Endothelial cell of umbilical vein (primary cell): Measurements from ENCODE around the gene PLBD2. TPM values are rescaled to one million over a fixed set of nuclear protein-coding genes. Genes with fewer than 3 reads are reported as not detected.

Experiments used
- BruUV-seq: library from RNA; stranded (reverse); fragments of 400-500 nt; replicated peaks from 2 replicates; lab custom pipeline; 2021; lab: Mats Ljungman, UMichigan
- CTCF ChIA-PET: fragments of 300-600, 350-600 bp; sonication (Branson Sonifier 250); formaldehyde crosslinking; loops from one replicate; lab custom pipeline; 2021; ENCODE audit warnings: antibody characterized with exemption, inconsistent platforms; lab: Charles Lee
- POLR2A ChIA-PET: fragments of 300-600, 350-600 bp; sonication (Branson Sonifier 250); formaldehyde crosslinking; loops from one replicate; lab custom pipeline; 2021; ENCODE audit warnings: antibody characterized with exemption, inconsistent platforms; lab: Charles Lee
- DNase-seq: peaks from one replicate; pipeline ENCODE4 v3.0.0-alpha.2; 2011; ENCODE audit warnings: low read depth, low spot score
- FAIRE-seq: peaks from 2 replicates; lab custom pipeline; 2011; peaks lifted over from hg19 to GRCh38; lab: Jason Lieb, UNC
- H2AFZ ChIP-seq: 2 replicates; pipeline ENCODE4 v1.6.0; 2012; ENCODE audit warnings: low read depth, low read length, control low read depth, inconsistent platforms
- H3K27ac ChIP-seq: 2 replicates; pipeline ENCODE4 v1.5.1; 2011; ENCODE audit warnings: low read depth, mild to moderate bottlenecking, control low read depth, low read length, moderate library complexity; ENCODE audit not compliant: insufficient read depth
- H3K27me3 ChIP-seq, 2 experiments: 2 replicates each; pipeline versions ENCODE4 v1.6.0 to v1.6.1; 2011; ENCODE audit warnings: low read length in 2 of 2, mixed read lengths in 1 of 2; ENCODE audit not compliant: control insufficient read depth in 2 of 2, insufficient read depth in 2 of 2
- H3K36me3 ChIP-seq, 2 experiments: 2 replicates in 1 of 2; 3 replicates in 1 of 2; pipeline ENCODE4 v1.5.1; 2011; ENCODE audit warnings: low read length in 2 of 2, mild to moderate bottlenecking in 1 of 2, moderate library complexity in 1 of 2; ENCODE audit not compliant: control insufficient read depth in 2 of 2, insufficient read depth in 2 of 2; ENCODE audit errors: extremely low read depth in 1 of 2
- H3K4me1 ChIP-seq: 3 replicates; pipeline ENCODE4 v1.5.1; 2011; ENCODE audit warnings: mild to moderate bottlenecking, low read length; ENCODE audit not compliant: control insufficient read depth, insufficient read depth; ENCODE audit errors: extremely low read depth
- H3K4me2 ChIP-seq: 2 replicates; pipeline ENCODE4 v1.6.1; 2011; ENCODE audit warnings: low read length, control low read depth, mixed read lengths; ENCODE audit not compliant: insufficient read depth
- H3K4me3 ChIP-seq, 3 experiments: fragments of 200-600 bp in 1 of 3; sonication (generic), shearing (Covaris generic) in 1 of 3; replicated peaks in 1 of 3; 2 replicates each; pipeline ENCODE4 v1.5.1; 2011 to 2016; ENCODE audit warnings: control low read depth in 3 of 3, low read length in 3 of 3, mild to moderate bottlenecking in 2 of 3, inconsistent platforms in 1 of 3, low read depth in 1 of 3, moderate library complexity in 1 of 3; ENCODE audit not compliant: insufficient read depth in 1 of 3
- H3K79me2 ChIP-seq: 2 replicates; pipeline ENCODE4 v1.6.0; 2012; ENCODE audit warnings: low read length, inconsistent platforms; ENCODE audit not compliant: control insufficient read depth, insufficient read depth
- H3K9ac ChIP-seq: replicated peaks from 2 replicates; pipeline ENCODE3; 2011; ENCODE audit warnings: low read length, control low read depth; ENCODE audit not compliant: insufficient read depth; ENCODE audit errors: extremely low read depth
- H3K9me1 ChIP-seq: replicated peaks from 3 replicates; pipeline ENCODE4 v1.6.0; 2011; ENCODE audit warnings: mild to moderate bottlenecking, low read length; ENCODE audit not compliant: control insufficient read depth, insufficient read depth; ENCODE audit errors: extremely low read depth
- H3K9me3 ChIP-seq: replicated peaks from 2 replicates; pipeline ENCODE4 v1.5.1; 2012; ENCODE audit warnings: low read length, inconsistent platforms; ENCODE audit not compliant: control insufficient read depth, insufficient read depth
- H4K20me1 ChIP-seq: replicated peaks from 2 replicates; pipeline ENCODE3; 2011; ENCODE audit warnings: mild to moderate bottlenecking, low read length; ENCODE audit not compliant: control insufficient read depth, insufficient read depth; ENCODE audit errors: extremely low read depth
- CTCF ChIP-seq, 2 donors: IDR thresholded peaks; 1 replicate in 1 of 2; 2 replicates in 1 of 2; pipeline ENCODE4 v1.5.1; 2011; ENCODE audit warnings: low read length in 2 of 2, mild to moderate bottlenecking in 2 of 2, moderate library complexity in 2 of 2, control low read depth in 1 of 2, inconsistent platforms in 1 of 2, low read depth in 1 of 2; ENCODE audit not compliant: insufficient read depth in 1 of 2; ENCODE audit errors: extremely low read depth in 1 of 2
- EZH2 ChIP-seq: IDR thresholded peaks from 2 replicates; pipeline ENCODE4 v1.6.1; 2012; ENCODE audit warnings: borderline replicate concordance, low read depth, mild to moderate bottlenecking, moderate library complexity, low read length, inconsistent platforms; ENCODE audit not compliant: severe bottlenecking
- FOS ChIP-seq: IDR thresholded peaks from 2 replicates; pipeline ENCODE4 v1.6.1; 2011; ENCODE audit warnings: mild to moderate bottlenecking, low read length, moderate library complexity, borderline replicate concordance; ENCODE audit not compliant: insufficient read depth
- GATA2 ChIP-seq: IDR thresholded peaks from 2 replicates; pipeline ENCODE4 v1.7.0; 2011; ENCODE audit warnings: low read depth, mild to moderate bottlenecking, moderate library complexity, mixed read lengths, low read length; ENCODE audit not compliant: insufficient read length, insufficient read depth
- JUN ChIP-seq: IDR thresholded peaks from 2 replicates; pipeline ENCODE4 v1.6.1; 2011; ENCODE audit warnings: borderline replicate concordance, low read depth; ENCODE audit not compliant: insufficient read length, insufficient read depth
- MAX ChIP-seq: IDR thresholded peaks from 2 replicates; pipeline ENCODE4 v1.6.1; 2011; ENCODE audit not compliant: insufficient read depth, insufficient read length
- MYC ChIP-seq: IDR thresholded peaks from one replicate; pipeline ENCODE4 v1.6.1; 2011; ENCODE audit warnings: mild to moderate bottlenecking, low read depth, low read length
- POLR2A ChIP-seq: IDR thresholded peaks from 2 replicates; pipeline ENCODE4 v1.6.1; 2012; ENCODE audit warnings: low read depth, mild to moderate bottlenecking, control low read depth, low read length
- POLR2AphosphoS5 ChIP-seq: IDR thresholded peaks from 2 replicates; pipeline ENCODE4 v1.6.1; 2012; ENCODE audit warnings: low read depth, mild to moderate bottlenecking, control low read depth, low read length, moderate library complexity; ENCODE audit not compliant: insufficient read depth
- dilution Hi-C: fragments of 300-500 bp; cut with MboI; formaldehyde crosslinking; loops from one replicate; pipeline ENCODE4 v1.15.0; 2019; ENCODE audit warnings: low sequenced_read_pairs; ENCODE audit not compliant: extremely low pct_ligation_motif_present
- intact Hi-C: fragments of 100-400 bp; cut with micrococcal nuclease; formaldehyde crosslinking; loops from one replicate; pipeline ENCODE4 v1.10.0; 2022
- polyA plus RNA-seq, 4 experiments: library from polyadenylated mRNA; depleted of rRNA in 3 of 4; stranded (reverse) in 3 of 4; unstranded in 1 of 4; fragments of >200 nt; gene quantifications; 2 replicates each; pipeline versions ENCODE4 v1.2.1 to v1.2.3, GENCODE V29; 2011 to 2012; ENCODE audit warnings: missing spikeins in 1 of 4
- total RNA-seq: library from RNA; stranded (reverse); gene quantifications from 2 replicates; pipeline ENCODE4 v1.2.3, GENCODE V29; 2021

Gene PLBD2
- total and polyA plus RNA-seq, 2 donors (not counting 3 experiments of a cell fraction or from before 2014, with no cell fraction given): 24.4 to 46.8 TPM

GRCh38 chr12:113347107-113347506 lies 11.3 kb upstream of the PLBD2 start:
- H4K20me1 ChIP-seq: no peaks in the 10 kb centered on the region
- ChIA-PET CTCF (interaction anchor here (2.6 kb wide), 1 partner anchor 78 kb away, joined by 7 read pairs; no protein-coding TSS in a partner anchor), POLR2A (no interaction called here)
- H3K4me3 ChIP-seq: no peak overlapping the region
- no peaks in the 10 kb centered on the region for H3K9me1 ChIP-seq
- no TSS peak for BruUV-seq
- no peak overlapping the region for H2AFZ ChIP-seq
- H3K79me2 ChIP-seq: no peaks in the 10 kb centered on the region
- no peaks in the 10 kb centered on the region for H3K4me1 ChIP-seq
- FAIRE-seq (no peak), DNase-seq (no peak)
- no peaks in the 10 kb centered on the region for H3K27me3 ChIP-seq
- TF ChIP-seq POLR2AphosphoS5 (no peak), GATA2 (no peak), MYC (no peak), POLR2A (no peak)
- H3K4me2 ChIP-seq: no peak overlapping the region
- dilution Hi-C loops (no loop called here), intact Hi-C loops (no loop called here)
- H3K27ac ChIP-seq: no peak overlapping the region
- no peaks in the 10 kb centered on the region for H3K36me3 ChIP-seq
- H3K9ac ChIP-seq: no peak overlapping the region
- no peaks in the 10 kb centered on the region for H3K9me3 ChIP-seq

- H3K27me3 ChIP-seq: no peaks in the 10 kb centered on the region
- no TSS peak for BruUV-seq
- no peak overlapping the region for H3K4me2 ChIP-seq
- H2AFZ ChIP-seq: no peak overlapping the region
- H3K9me1 ChIP-seq: no peaks in the 10 kb centered on the region
- H3K4me3 ChIP-seq: no peak overlapping the region
- no peaks in the 10 kb centered on the region for H3K4me1 ChIP-seq
- ChIA-PET POLR2A (no interaction called here), CTCF (interaction anchor here (2.6 kb wide), 1 partner anchor 77 kb away, joined by 7 read pairs; no protein-coding TSS in a partner anchor)
- DNase-seq (no peak), FAIRE-seq (no peak)
- TF ChIP-seq MAX: no peak
- no peak for TF ChIP-seq POLR2A
- TF ChIP-seq JUN: no peak
- TF ChIP-seq EZH2: no peak
- TF ChIP-seq FOS: no peak
- TF ChIP-seq CTCF (IDR thresholded peaks at IDR 0.05; ENCODE audit: extremely low read depth in 1 of 2, insufficient read depth in 1 of 2, low read depth in 1 of 2, low read length in 2 of 2): no peak
- no peak for TF ChIP-seq POLR2AphosphoS5
- TF ChIP-seq MYC: no peak
- no peak for TF ChIP-seq GATA2
- no peak overlapping the region for H3K9ac ChIP-seq
- no peaks in the 10 kb centered on the region for H4K20me1 ChIP-seq
- H3K36me3 ChIP-seq: no peaks in the 10 kb centered on the region
- H3K9me3 ChIP-seq: no peaks in the 10 kb centered on the region
- H3K79me2 ChIP-seq: no peaks in the 10 kb centered on the region
- dilution Hi-C loops: no loop called here
- intact Hi-C loops: no loop called here
- no peak overlapping the region for H3K27ac ChIP-seq
These were observed 10.5 kb upstream of the PLBD2 start for GRCh38 chr12:113347892-113348291.
